Measurements from ENCODE around the gene DNAJC8. TPM values are rescaled to one million over a fixed set of nuclear protein-coding genes. Genes with fewer than 3 reads are reported as not detected.

The DNAJC8 gene
- 10 to 100 TPM; 24.3 to 90.9 (median 56.2) TPM for total RNA-seq

- H3K36me3 ChIP-seq, result no peaks in the 10 kb centered on the region
- intact Hi-C loops (cut with DNase I; ENCODE audit: low total_unique reads), result no loop called here
Observed at GRCh38 chr1:28232558-28233263, at the start of gene DNAJC8. Gene DNAJC8, minus strand, starts transcription at chr1:28233029. Its CDS starts 31 bp downstream, at chr1:28232998.

GRCh38 chr1:28281608-28282425 is 49.0 kb upstream of the DNAJC8 start:
- no peak for DNase-seq
- Histone ChIP-seq H3K36me3 (no peaks in the 10 kb centered on the region), H3K9me3 (no peaks in the 10 kb centered on the region), H3K4me3 (no peak overlapping the region), H3K27me3 (no peaks in the 10 kb centered on the region), H3K4me1 (no peaks in the 10 kb centered on the region), H3K27ac (peak overlapping the region in 1 of 2 donors; percentile 35)
- intact Hi-C loops (cut with DNase I; ENCODE audit: low total_unique reads), result no loop called here
- TF ChIP-seq CTCF (IDR thresholded peaks at IDR 0.05), result no peak
- no peak for TF ChIP-seq POLR2A (IDR thresholded peaks at IDR 0.05)

More at GRCh38 chr1:28232558-28233263, at the start of gene DNAJC8:
- TF ChIP-seq CTCF (IDR thresholded peaks at IDR 0.05) (no peak), POLR2A (IDR thresholded peaks at IDR 0.05) (peak; percentile 67 to 74)
- peaks cover 0 to 8% of the 10 kb centered on the region in 2 donors for H3K4me1 ChIP-seq
- peak; percentile 92 to 97 for DNase-seq
- H3K9me3 ChIP-seq, result no peaks in the 10 kb centered on the region
- H3K27ac ChIP-seq, result peak within 1 kb of the TSS; percentile 89 to 95
- no peaks in the 10 kb centered on the region for H3K27me3 ChIP-seq
- H3K4me3 ChIP-seq, result peak within 1 kb of the TSS; percentile 85 to 100

GRCh38 chr1:28280977-28281381 is 48.1 kb upstream of the DNAJC8 start:
- intact Hi-C loops (cut with DNase I; ENCODE audit: low total_unique reads), result no loop called here
- H3K27ac ChIP-seq, result peak overlapping the region; percentile 27 to 35
- TF ChIP-seq CTCF (IDR thresholded peaks at IDR 0.05) (no peak), POLR2A (IDR thresholded peaks at IDR 0.05) (no peak)

GRCh38 chr1:28280501-28280900 is 47.7 kb upstream of the DNAJC8 start:
- intact Hi-C loops (cut with DNase I; ENCODE audit: low total_unique reads), result no loop called here
- Histone ChIP-seq H3K9me3 (no peaks in the 10 kb centered on the region), H3K4me1 (no peaks in the 10 kb centered on the region), H3K27ac (peak overlapping the region; percentile 27 to 35), H3K4me3 (no peak overlapping the region), H3K36me3 (no peaks in the 10 kb centered on the region), H3K27me3 (no peaks in the 10 kb centered on the region)
- TF ChIP-seq POLR2A (IDR thresholded peaks at IDR 0.05), result no peak
- no peak for TF ChIP-seq CTCF (IDR thresholded peaks at IDR 0.05)
- peak in 1 of 2 donors; percentile 30 for DNase-seq

More at GRCh38 chr1:28280977-28281381, 48.1 kb upstream of the DNAJC8 start:
- DNase-seq, result no peak
- no peaks in the 10 kb centered on the region for H3K9me3 ChIP-seq
- no peaks in the 10 kb centered on the region for H3K4me1 ChIP-seq
- H3K36me3 ChIP-seq, result no peaks in the 10 kb centered on the region
- no peak overlapping the region for H3K4me3 ChIP-seq
- no peaks in the 10 kb centered on the region for H3K27me3 ChIP-seq

- no peak for DNase-seq
- Histone ChIP-seq H3K27ac (no peak overlapping the region), H3K9me3 (no peaks in the 10 kb centered on the region), H3K27me3 (no peaks in the 10 kb centered on the region), H3K36me3 (no peaks in the 10 kb centered on the region), H3K4me1 (no peaks in the 10 kb centered on the region), H3K4me3 (no peak overlapping the region)
- no peak for TF ChIP-seq POLR2A (IDR thresholded peaks at IDR 0.05)
- intact Hi-C loops (cut with DNase I; ENCODE audit: low total_unique reads), result no loop called here
Observed at GRCh38 chr1:28279721-28280120, 46.9 kb upstream of the DNAJC8 start.

Measured in uterus (tissue), 4 donors.